Endothelial cell of umbilical vein (primary cell): ENCODE results near the gene METTL16. TPM values are rescaled to one million over a fixed set of nuclear protein-coding genes. Genes with fewer than 3 reads are reported as not detected.
"Not testable (repeated sequence)": the region's sequence is repeated elsewhere in the genome, so short reads cannot be mapped to it uniquely, and the experiment has no call there.

Experiments used
- BruUV-seq: library from RNA; stranded (reverse); fragments of 400-500 nt; replicated peaks from 2 replicates; lab custom pipeline; 2021; lab: Mats Ljungman, UMichigan
- CTCF ChIA-PET: fragments of 300-600, 350-600 bp; sonication (Branson Sonifier 250); formaldehyde crosslinking; loops from one replicate; lab custom pipeline; 2021; ENCODE audit warnings: antibody characterized with exemption, inconsistent platforms; lab: Charles Lee
- POLR2A ChIA-PET: fragments of 300-600, 350-600 bp; sonication (Branson Sonifier 250); formaldehyde crosslinking; loops from one replicate; lab custom pipeline; 2021; ENCODE audit warnings: antibody characterized with exemption, inconsistent platforms; lab: Charles Lee
- DNase-seq: peaks from one replicate; pipeline ENCODE4 v3.0.0-alpha.2; 2011; ENCODE audit warnings: low read depth, low spot score
- FAIRE-seq: peaks from 2 replicates; lab custom pipeline; 2011; peaks lifted over from hg19 to GRCh38; lab: Jason Lieb, UNC
- H2AFZ ChIP-seq: 2 replicates; pipeline ENCODE4 v1.6.0; 2012; ENCODE audit warnings: low read depth, low read length, control low read depth, inconsistent platforms
- H3K27ac ChIP-seq: 2 replicates; pipeline ENCODE4 v1.5.1; 2011; ENCODE audit warnings: low read depth, mild to moderate bottlenecking, control low read depth, low read length, moderate library complexity; ENCODE audit not compliant: insufficient read depth
- H3K27me3 ChIP-seq, 2 experiments: 2 replicates each; pipeline versions ENCODE4 v1.6.0 to v1.6.1; 2011; ENCODE audit warnings: low read length in 2 of 2, mixed read lengths in 1 of 2; ENCODE audit not compliant: control insufficient read depth in 2 of 2, insufficient read depth in 2 of 2
- H3K36me3 ChIP-seq, 2 experiments: 2 replicates in 1 of 2; 3 replicates in 1 of 2; pipeline ENCODE4 v1.5.1; 2011; ENCODE audit warnings: low read length in 2 of 2, mild to moderate bottlenecking in 1 of 2, moderate library complexity in 1 of 2; ENCODE audit not compliant: control insufficient read depth in 2 of 2, insufficient read depth in 2 of 2; ENCODE audit errors: extremely low read depth in 1 of 2
- H3K4me1 ChIP-seq: 3 replicates; pipeline ENCODE4 v1.5.1; 2011; ENCODE audit warnings: mild to moderate bottlenecking, low read length; ENCODE audit not compliant: control insufficient read depth, insufficient read depth; ENCODE audit errors: extremely low read depth
- H3K4me2 ChIP-seq: 2 replicates; pipeline ENCODE4 v1.6.1; 2011; ENCODE audit warnings: low read length, control low read depth, mixed read lengths; ENCODE audit not compliant: insufficient read depth
- H3K4me3 ChIP-seq, 3 experiments: fragments of 200-600 bp in 1 of 3; sonication (generic), shearing (Covaris generic) in 1 of 3; replicated peaks in 1 of 3; 2 replicates each; pipeline ENCODE4 v1.5.1; 2011 to 2016; ENCODE audit warnings: control low read depth in 3 of 3, low read length in 3 of 3, mild to moderate bottlenecking in 2 of 3, inconsistent platforms in 1 of 3, low read depth in 1 of 3, moderate library complexity in 1 of 3; ENCODE audit not compliant: insufficient read depth in 1 of 3
- H3K79me2 ChIP-seq: 2 replicates; pipeline ENCODE4 v1.6.0; 2012; ENCODE audit warnings: low read length, inconsistent platforms; ENCODE audit not compliant: control insufficient read depth, insufficient read depth
- H3K9ac ChIP-seq: replicated peaks from 2 replicates; pipeline ENCODE3; 2011; ENCODE audit warnings: low read length, control low read depth; ENCODE audit not compliant: insufficient read depth; ENCODE audit errors: extremely low read depth
- H3K9me1 ChIP-seq: replicated peaks from 3 replicates; pipeline ENCODE4 v1.6.0; 2011; ENCODE audit warnings: mild to moderate bottlenecking, low read length; ENCODE audit not compliant: control insufficient read depth, insufficient read depth; ENCODE audit errors: extremely low read depth
- H3K9me3 ChIP-seq: replicated peaks from 2 replicates; pipeline ENCODE4 v1.5.1; 2012; ENCODE audit warnings: low read length, inconsistent platforms; ENCODE audit not compliant: control insufficient read depth, insufficient read depth
- H4K20me1 ChIP-seq: replicated peaks from 2 replicates; pipeline ENCODE3; 2011; ENCODE audit warnings: mild to moderate bottlenecking, low read length; ENCODE audit not compliant: control insufficient read depth, insufficient read depth; ENCODE audit errors: extremely low read depth
- CTCF ChIP-seq, 2 donors: IDR thresholded peaks; 1 replicate in 1 of 2; 2 replicates in 1 of 2; pipeline ENCODE4 v1.5.1; 2011; ENCODE audit warnings: low read length in 2 of 2, mild to moderate bottlenecking in 2 of 2, moderate library complexity in 2 of 2, control low read depth in 1 of 2, inconsistent platforms in 1 of 2, low read depth in 1 of 2; ENCODE audit not compliant: insufficient read depth in 1 of 2; ENCODE audit errors: extremely low read depth in 1 of 2
- EZH2 ChIP-seq: IDR thresholded peaks from 2 replicates; pipeline ENCODE4 v1.6.1; 2012; ENCODE audit warnings: borderline replicate concordance, low read depth, mild to moderate bottlenecking, moderate library complexity, low read length, inconsistent platforms; ENCODE audit not compliant: severe bottlenecking
- FOS ChIP-seq: IDR thresholded peaks from 2 replicates; pipeline ENCODE4 v1.6.1; 2011; ENCODE audit warnings: mild to moderate bottlenecking, low read length, moderate library complexity, borderline replicate concordance; ENCODE audit not compliant: insufficient read depth
- GATA2 ChIP-seq: IDR thresholded peaks from 2 replicates; pipeline ENCODE4 v1.7.0; 2011; ENCODE audit warnings: low read depth, mild to moderate bottlenecking, moderate library complexity, mixed read lengths, low read length; ENCODE audit not compliant: insufficient read length, insufficient read depth
- JUN ChIP-seq: IDR thresholded peaks from 2 replicates; pipeline ENCODE4 v1.6.1; 2011; ENCODE audit warnings: borderline replicate concordance, low read depth; ENCODE audit not compliant: insufficient read length, insufficient read depth
- MAX ChIP-seq: IDR thresholded peaks from 2 replicates; pipeline ENCODE4 v1.6.1; 2011; ENCODE audit not compliant: insufficient read depth, insufficient read length
- MYC ChIP-seq: IDR thresholded peaks from one replicate; pipeline ENCODE4 v1.6.1; 2011; ENCODE audit warnings: mild to moderate bottlenecking, low read depth, low read length
- POLR2A ChIP-seq: IDR thresholded peaks from 2 replicates; pipeline ENCODE4 v1.6.1; 2012; ENCODE audit warnings: low read depth, mild to moderate bottlenecking, control low read depth, low read length
- POLR2AphosphoS5 ChIP-seq: IDR thresholded peaks from 2 replicates; pipeline ENCODE4 v1.6.1; 2012; ENCODE audit warnings: low read depth, mild to moderate bottlenecking, control low read depth, low read length, moderate library complexity; ENCODE audit not compliant: insufficient read depth
- dilution Hi-C: fragments of 300-500 bp; cut with MboI; formaldehyde crosslinking; loops from one replicate; pipeline ENCODE4 v1.15.0; 2019; ENCODE audit warnings: low sequenced_read_pairs; ENCODE audit not compliant: extremely low pct_ligation_motif_present
- intact Hi-C: fragments of 100-400 bp; cut with micrococcal nuclease; formaldehyde crosslinking; loops from one replicate; pipeline ENCODE4 v1.10.0; 2022
- polyA plus RNA-seq, 4 experiments: library from polyadenylated mRNA; depleted of rRNA in 3 of 4; stranded (reverse) in 3 of 4; unstranded in 1 of 4; fragments of >200 nt; gene quantifications; 2 replicates each; pipeline versions ENCODE4 v1.2.1 to v1.2.3, GENCODE V29; 2011 to 2012; ENCODE audit warnings: missing spikeins in 1 of 4
- total RNA-seq: library from RNA; stranded (reverse); gene quantifications from 2 replicates; pipeline ENCODE4 v1.2.3, GENCODE V29; 2021

Gene METTL16
- total and polyA plus RNA-seq, 2 donors (not counting 3 experiments of a cell fraction or from before 2014, with no cell fraction given), result 11.0 to 24.7 TPM

GRCh38 chr17:2447479-2447878, 64.2 kb downstream of the METTL16 start:
- CTCF ChIA-PET, H3K9me3 ChIP-seq, POLR2A ChIA-PET, H3K4me3 ChIP-seq, H2AFZ ChIP-seq, H3K27me3 ChIP-seq, H4K20me1 ChIP-seq, H3K27ac ChIP-seq, BruUV-seq, intact Hi-C loops, dilution Hi-C loops, H3K4me1 ChIP-seq, H3K79me2 ChIP-seq, H3K9ac ChIP-seq, H3K4me2 ChIP-seq, H3K36me3 ChIP-seq, FAIRE-seq, DNase-seq, H3K9me1 ChIP-seq: not testable (repeated sequence)

GRCh38 chr17:2445638-2446037, 66.0 kb downstream of the METTL16 start:
- no peak overlapping the region for H3K9ac ChIP-seq
- POLR2A ChIA-PET, result no interaction called here
- CTCF ChIA-PET, result no interaction called here
- no peak overlapping the region for H3K27ac ChIP-seq
- H3K79me2 ChIP-seq, result no peaks in the 10 kb centered on the region
- dilution Hi-C loops (no loop called here), intact Hi-C loops (no loop called here)
- H3K9me1 ChIP-seq, result no peaks in the 10 kb centered on the region
- DNase-seq (no peak), FAIRE-seq (no peak)
- H3K4me3 ChIP-seq, result no peak overlapping the region
- no TSS peak for BruUV-seq
- H3K27me3 ChIP-seq, result no peaks in the 10 kb centered on the region
- no peak overlapping the region for H3K4me2 ChIP-seq
- no peak for TF ChIP-seq GATA2
- no peak for TF ChIP-seq CTCF (IDR thresholded peaks at IDR 0.05; ENCODE audit: extremely low read depth in 1 of 2, insufficient read depth in 1 of 2, low read depth in 1 of 2, low read length in 2 of 2)
- no peak for TF ChIP-seq MYC
- TF ChIP-seq EZH2, result no peak
- TF ChIP-seq POLR2A, result no peak
- TF ChIP-seq POLR2AphosphoS5, result no peak
- no peak for TF ChIP-seq JUN
- TF ChIP-seq FOS, result no peak
- no peak for TF ChIP-seq MAX
- H3K9me3 ChIP-seq, result no peaks in the 10 kb centered on the region
- H3K36me3 ChIP-seq, result peaks cover 2 to 6% of the 10 kb centered on the region in 2 experiments
- no peaks in the 10 kb centered on the region for H4K20me1 ChIP-seq
- no peak overlapping the region for H2AFZ ChIP-seq
- no peaks in the 10 kb centered on the region for H3K4me1 ChIP-seq
